T1000 (cell line): ENCODE data around the gene ORC3.
"Not testable (repeated sequence)": the region's sequence is repeated elsewhere in the genome, so short reads cannot be mapped to it uniquely, and the experiment has no call there.

Experiments
- DNase-seq: peaks from one replicate; lab custom pipeline; 2025; ENCODE audit warnings: mixed read lengths; lab: John Stamatoyannopoulos, UW

Gene ORC3

GRCh38 chr6:87660226-87660911 is 70.4 kb downstream of the ORC3 start:
- DNase-seq, result no peak

GRCh38 chr6:87661016-87661415 is 71.1 kb downstream of the ORC3 start:
- DNase-seq, result no peak

GRCh38 chr6:87661503-87661902 is 71.6 kb downstream of the ORC3 start:
- DNase-seq, result no peak

GRCh38 chr6:87663434-87663833 is 73.5 kb downstream of the ORC3 start:
- DNase-seq, result no peak

- no peak for DNase-seq
Measured at GRCh38 chr6:87664921-87665485, 75.1 kb downstream of the ORC3 start.

GRCh38 chr6:87667032-87667431 is 77.1 kb downstream of the ORC3 start:
- DNase-seq, result no peak

GRCh38 chr6:87668013-87668412 is 78.1 kb downstream of the ORC3 start:
- DNase-seq, result no peak

- no peak for DNase-seq
Measured at GRCh38 chr6:87669051-87669450, 79.1 kb downstream of the ORC3 start.

GRCh38 chr6:87670707-87671106 is 80.8 kb downstream of the ORC3 start:
- DNase-seq, result no peak

GRCh38 chr6:87671555-87672029 is 81.7 kb downstream of the ORC3 start:
- no peak for DNase-seq

- no peak for DNase-seq
Measured at GRCh38 chr6:87672641-87673040, 82.7 kb downstream of the ORC3 start.

GRCh38 chr6:87673237-87673636 is 83.3 kb downstream of the ORC3 start:
- DNase-seq, result no peak

- DNase-seq, result no peak
Measured at GRCh38 chr6:87674290-87674689, 84.4 kb downstream of the ORC3 start.

- DNase-seq, result no peak
Measured at GRCh38 chr6:87675004-87675681, 85.2 kb downstream of the ORC3 start.

- no peak for DNase-seq
Measured at GRCh38 chr6:87682310-87682709, 92.4 kb downstream of the ORC3 start.

- no peak for DNase-seq
Measured at GRCh38 chr6:87683890-87684289, 94.0 kb downstream of the ORC3 start.

- DNase-seq, result no peak
Measured at GRCh38 chr6:87684895-87685654, 95.1 kb downstream of the ORC3 start.

- not testable (repeated sequence) for DNase-seq
Measured at GRCh38 chr6:87686636-87687205, 96.8 kb downstream of the ORC3 start.

- DNase-seq, result no peak
Measured at GRCh38 chr6:87687296-87687695, 97.4 kb downstream of the ORC3 start.

GRCh38 chr6:87687893-87688292 is 98.0 kb downstream of the ORC3 start:
- not testable (repeated sequence) for DNase-seq

GRCh38 chr6:87690441-87690840 is 100.5 kb downstream of the ORC3 start:
- no peak for DNase-seq

GRCh38 chr6:87692086-87692485 is 102.2 kb downstream of the ORC3 start:
- DNase-seq, result no peak
